ENCODE data around the gene ATP11C.
"Not testable (repeated sequence)": the region's sequence is repeated elsewhere in the genome, so short reads cannot be mapped to it uniquely, and the experiment has no call there.

- not testable (repeated sequence) for TF ChIP-seq CTCF (conservative IDR thresholded peaks at IDR 0.05; ENCODE audit: low read depth, low read length); MAZ (IDR thresholded peaks at IDR 0.05; ENCODE audit: borderline replicate concordance, low read depth, low read length); NFE2L2 (IDR thresholded peaks at IDR 0.05; ENCODE audit: low read depth, low read length); SMC3 (IDR thresholded peaks at IDR 0.05; ENCODE audit: low read depth, low read length); POLR2A (IDR thresholded peaks at IDR 0.05; ENCODE audit: low read depth, low read length); RCOR1 (IDR thresholded peaks at IDR 0.05; ENCODE audit: insufficient replicate concordance, low read length); USF2 (IDR thresholded peaks at IDR 0.05; ENCODE audit: low read depth, low read length); MXI1 (IDR thresholded peaks at IDR 0.05; ENCODE audit: borderline replicate concordance, low read depth, low read length); CEBPB (IDR thresholded peaks at IDR 0.05; ENCODE audit: low read depth, low read length); MAFK (IDR thresholded peaks at IDR 0.05; ENCODE audit: low read depth, low read length); RFX5 (IDR thresholded peaks at IDR 0.05; ENCODE audit: low read depth, low read length); CHD1 (IDR thresholded peaks at IDR 0.05; ENCODE audit: low read depth, low read length)
Measured at GRCh38 chrX:139921142-139921541, 11.7 kb downstream of the ATP11C start.
